HepG2 (cell line): Measurements from ENCODE around the gene FBXL2. TPM values are rescaled to one million over a fixed set of nuclear protein-coding genes. Genes with fewer than 3 reads are reported as not detected.

Experiments
- ATAC-seq: fragments of 200-7000 bp; cut with Tn5 transposase; 3 replicates; pipeline ENCODE4 v1.9.1; 2020; ENCODE audit warnings: mild to moderate bottlenecking, moderate library complexity
- BruUV-seq: library from RNA; stranded (reverse); fragments of 400-500 nt; replicated peaks from 2 replicates; lab custom pipeline; 2021; lab: Mats Ljungman, UMichigan
- CTCF ChIA-PET: fragments of 300-600 bp; formaldehyde crosslinking; extraction: SDS; loops from one replicate; lab custom pipeline; 2021; ENCODE audit warnings: low total read pairs, inconsistent platforms, low intra/inter-chr PET ratio; lab: Yijun Ruan, JAX
- POLR2A ChIA-PET: fragments of 350-600 bp; sonication (Branson Sonifier 250); formaldehyde crosslinking; loops from one replicate; lab custom pipeline; 2020; ENCODE audit warnings: antibody characterized with exemption, inconsistent platforms; lab: Yijun Ruan, JAX
- DNase-seq: peaks from one replicate; pipeline ENCODE4 v3.0.0-alpha.2; 2015; ENCODE audit warnings: low spot score
- FAIRE-seq: peaks from 3 replicates; lab custom pipeline; 2011; peaks lifted over from hg19 to GRCh38; lab: Jason Lieb, UNC
- H2AFZ ChIP-seq: one replicate; pipeline ENCODE4 v1.6.1; 2011; ENCODE audit warnings: low read length, inconsistent platforms
- H3K27ac ChIP-seq: fragments of 300-600 bp; 3 replicates; pipeline ENCODE4 v1.8.0; 2011; ENCODE audit warnings: mixed run types, mild to moderate bottlenecking, mixed read lengths, low read length, inconsistent platforms; ENCODE audit not compliant: insufficient read depth; ENCODE audit errors: extremely low read length
- H3K27me3 ChIP-seq, 2 experiments: fragments of 200-600 bp in 1 of 2; 2 replicates in 1 of 2; 3 replicates in 1 of 2; pipeline versions ENCODE4 v1.6.0 to v1.8.0; 2011; ENCODE audit warnings: low read length in 2 of 2, mild to moderate bottlenecking in 2 of 2, moderate library complexity in 2 of 2, inconsistent platforms in 1 of 2; ENCODE audit not compliant: insufficient read depth in 2 of 2, control insufficient read depth in 1 of 2
- H3K36me3 ChIP-seq, 2 experiments: fragments of 200-600 bp in 1 of 2; replicated peaks in 1 of 2; 2 replicates in 1 of 2; 3 replicates in 1 of 2; pipeline versions ENCODE4 v1.5.1 to v1.8.0; 2011; ENCODE audit warnings: low read length in 2 of 2, inconsistent platforms in 1 of 2; ENCODE audit not compliant: insufficient read depth in 2 of 2, control insufficient read depth in 1 of 2
- H3K4me1 ChIP-seq: 2 replicates; pipeline ENCODE4 v1.5.1; 2012; ENCODE audit warnings: low read length, inconsistent platforms; ENCODE audit not compliant: insufficient read depth
- H3K4me2 ChIP-seq: 2 replicates; pipeline ENCODE4 v1.6.0; 2011; ENCODE audit warnings: low read depth, low read length, inconsistent platforms
- H3K4me3 ChIP-seq, 3 experiments: fragments of 200-600 bp in 1 of 3; sonication (generic), shearing (Covaris generic) in 1 of 3; replicated peaks in 1 of 3; 2 replicates each; pipeline ENCODE4 v1.5.1; 2011 to 2016; ENCODE audit warnings: low read length in 3 of 3, inconsistent platforms in 2 of 3, low read depth in 2 of 3, mild to moderate bottlenecking in 2 of 3, control low read depth in 1 of 3, mixed read lengths in 1 of 3; ENCODE audit not compliant: insufficient read depth in 1 of 3
- H3K79me2 ChIP-seq: one replicate; pipeline ENCODE4 v1.6.1; 2011; ENCODE audit warnings: low read length, inconsistent platforms; ENCODE audit not compliant: insufficient read depth
- H3K9ac ChIP-seq: 2 replicates; pipeline ENCODE4 v1.6.0; 2011; ENCODE audit warnings: mild to moderate bottlenecking, low read depth, low read length, inconsistent platforms; ENCODE audit not compliant: insufficient read depth
- H3K9me3 ChIP-seq: 2 replicates; pipeline ENCODE4 v1.5.1; 2012; ENCODE audit warnings: mild to moderate bottlenecking, low read length
- H4K20me1 ChIP-seq: 2 replicates; pipeline ENCODE4 v1.6.0; 2011; ENCODE audit warnings: inconsistent platforms, mild to moderate bottlenecking, low read length, moderate library complexity; ENCODE audit not compliant: insufficient read depth
- BRCA1 ChIP-seq: sonication (generic); formaldehyde crosslinking; IDR thresholded peaks from 2 replicates; pipeline ENCODE4 v1.4.0; 2020; ENCODE audit warnings: missing genetic modification reagents
- KAT7 ChIP-seq: IDR thresholded peaks from 2 replicates; pipeline ENCODE4 v1.6.1; 2018; ENCODE audit warnings: borderline replicate concordance, missing compliant biosample characterization
- MED1 ChIP-seq: sonication (generic); formaldehyde crosslinking; IDR thresholded peaks from 2 replicates; pipeline ENCODE4 v1.4.0; 2020; ENCODE audit warnings: missing genetic modification reagents
- NAIF1 ChIP-seq: sonication (generic); formaldehyde crosslinking; IDR thresholded peaks from 2 replicates; pipeline ENCODE4 v1.5.0; 2020; ENCODE audit warnings: mild to moderate bottlenecking, missing genetic modification reagents, borderline replicate concordance
- PHF5A ChIP-seq: IDR thresholded peaks from one replicate; pipeline ENCODE4 v1.6.1; 2018; ENCODE audit warnings: low read depth, missing genetic modification reagents; ENCODE audit not compliant: unreplicated experiment
- RARA ChIP-seq: IDR thresholded peaks from 2 replicates; pipeline ENCODE4 v1.6.1; 2016; ENCODE audit warnings: missing genetic modification reagents, missing compliant biosample characterization
- SIX1 ChIP-seq: sonication (generic); formaldehyde crosslinking; IDR thresholded peaks from 2 replicates; pipeline ENCODE4 v1.4.0; 2020; ENCODE audit warnings: missing genetic modification reagents, borderline replicate concordance
- STAT5B ChIP-seq: sonication (generic); formaldehyde crosslinking; IDR thresholded peaks from 2 replicates; pipeline ENCODE4 v1.4.0; 2020; ENCODE audit warnings: missing genetic modification reagents
- TMF1 ChIP-seq: sonication (generic); formaldehyde crosslinking; IDR thresholded peaks from 2 replicates; pipeline ENCODE4 v1.8.1; 2022; ENCODE audit warnings: low read depth, missing genetic modification reagents
- ZBTB20 ChIP-seq: sonication (generic); formaldehyde crosslinking; IDR thresholded peaks from 2 replicates; pipeline ENCODE4 v1.8.1; 2023; ENCODE audit warnings: missing genetic modification reagents, low read depth, mild to moderate bottlenecking, borderline replicate concordance
- ZBTB7B ChIP-seq: sonication (generic); formaldehyde crosslinking; IDR thresholded peaks from 2 replicates; pipeline ENCODE4 v1.4.0; 2020; ENCODE audit warnings: missing genetic modification reagents
- ZNF430 ChIP-seq: sonication (generic); formaldehyde crosslinking; IDR thresholded peaks from 2 replicates; pipeline ENCODE4 v1.9.0; 2021; ENCODE audit warnings: mild to moderate bottlenecking, missing genetic modification reagents
- ZNF446 ChIP-seq: sonication (generic); formaldehyde crosslinking; IDR thresholded peaks from 2 replicates; pipeline ENCODE4 v1.5.0; 2020; ENCODE audit warnings: mild to moderate bottlenecking, missing genetic modification reagents
- ZNF652 ChIP-seq: IDR thresholded peaks from 2 replicates; pipeline ENCODE4 v1.6.1; 2016; ENCODE audit warnings: low read depth, borderline replicate concordance
- ZNF75D ChIP-seq: sonication (generic); formaldehyde crosslinking; IDR thresholded peaks from 2 replicates; pipeline ENCODE4 v1.8.1; 2023; ENCODE audit warnings: missing genetic modification reagents, mild to moderate bottlenecking, borderline replicate concordance
- WGBS: methylation state at CpG from one replicate; pipeline ENCODE4 v1.1.6; 2017; ENCODE audit warnings: low lambda C conversion rate; 5-methylcytosine and 5-hydroxymethylcytosine counted together
- in situ Hi-C: cut with HindIII; loops from 2 replicates; pipeline ENCODE4 v1.10.0; 2017; ENCODE audit warnings: low pct_unique_long_range_greater_than_20kb; ENCODE audit not compliant: extremely low pct_ligation_motif_present
- intact Hi-C: fragments of 100-400 bp; cut with micrococcal nuclease; formaldehyde crosslinking; loops from one replicate; pipeline ENCODE4 v1.10.0; 2022; ENCODE audit not compliant: unreplicated experiment
- polyA plus RNA-seq, 8 experiments: library from polyadenylated mRNA; depleted of rRNA in 3 of 8; stranded (reverse) in 7 of 8; unstranded in 1 of 8; fragments of >200 nt; fragmentation: Illumina TruSeq in 4 of 8; extraction: Trizol in 4 of 8; gene quantifications; 2 replicates each; pipeline versions ENCODE4 v1.2.1 to v1.2.3, GENCODE V29; 2011 to 2016; ENCODE audit warnings: low read depth in 4 of 8, missing spikeins in 1 of 8, mixed read lengths in 1 of 8; ENCODE audit not compliant: insufficient read depth in 1 of 8
- total RNA-seq, 5 experiments: library from RNA; depleted of rRNA; stranded (reverse); fragments of >200 nt; fragmentation: Illumina TruSeq; extraction: Trizol; gene quantifications; 2 replicates each; pipeline ENCODE4 v1.2.3, GENCODE V29; 2016; ENCODE audit warnings: low read depth in 1 of 5
- TF ChIP-seq, protein P1 (sequence below), 2 experiments: fragments of 450-650 bp in 1 of 2; sonication (generic) in 1 of 2; formaldehyde crosslinking; IDR thresholded peaks; 2 replicates each; pipeline versions ENCODE4 v1.5.0 to v1.8.0; 2020 to 2022; ENCODE audit warnings: mild to moderate bottlenecking in 1 of 2, missing genetic modification reagents in 1 of 2
- TF ChIP-seq, protein P2 (sequence below): sonication (generic); formaldehyde crosslinking; IDR thresholded peaks from 2 replicates; pipeline ENCODE4 v1.4.0; 2020; ENCODE audit warnings: missing genetic modification reagents

Gene FBXL2
- total and polyA plus RNA-seq, 2 of the 13 experiments (the other 11 are each of a cell fraction or from before 2014, with no cell fraction given): 1.8 to 5.0 TPM

DNA sequence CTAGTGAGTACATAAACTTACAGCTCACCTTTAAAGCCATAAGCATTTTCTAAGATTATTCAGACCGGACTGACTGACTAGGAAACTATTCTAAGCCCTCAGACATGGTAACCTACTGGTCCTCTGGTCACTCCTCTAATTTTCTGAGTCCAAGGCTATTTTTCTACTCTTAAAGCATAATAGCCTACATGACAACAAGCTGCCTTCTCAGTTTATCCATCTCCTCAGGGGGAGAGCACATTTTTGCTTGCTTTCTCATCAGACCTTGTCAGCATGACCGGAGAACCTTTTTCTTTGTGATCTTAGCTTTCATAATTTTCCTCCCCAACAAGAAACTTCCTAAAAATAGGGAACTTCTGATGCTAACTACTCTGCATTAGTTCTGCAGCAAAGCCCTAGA is 124.5 kb downstream of the FBXL2 start:
- no peak overlapping the region for H3K4me2 ChIP-seq
- no peak overlapping the region for H3K9ac ChIP-seq
- H3K9me3 ChIP-seq: no peaks in the 10 kb centered on the region
- DNase-seq (no peak), ATAC-seq (no peak), FAIRE-seq (no peak)
- intact Hi-C loops: no loop called here
- no peaks in the 10 kb centered on the region for H3K4me1 ChIP-seq
- in situ Hi-C loops: no loop called here
- 100% methylated on average over 2 of the region's 2 CpGs for WGBS
- TF ChIP-seq ZNF430 (CRISPR knock-in tag): no peak
- TF ChIP-seq TMF1 (CRISPR knock-in tag): no peak
- TF ChIP-seq KAT7 (CRISPR knock-in tag): no peak
- TF ChIP-seq BRCA1 (CRISPR knock-in tag): no peak
- TF ChIP-seq STAT5B: no peak
- TF ChIP-seq, protein P1, sequence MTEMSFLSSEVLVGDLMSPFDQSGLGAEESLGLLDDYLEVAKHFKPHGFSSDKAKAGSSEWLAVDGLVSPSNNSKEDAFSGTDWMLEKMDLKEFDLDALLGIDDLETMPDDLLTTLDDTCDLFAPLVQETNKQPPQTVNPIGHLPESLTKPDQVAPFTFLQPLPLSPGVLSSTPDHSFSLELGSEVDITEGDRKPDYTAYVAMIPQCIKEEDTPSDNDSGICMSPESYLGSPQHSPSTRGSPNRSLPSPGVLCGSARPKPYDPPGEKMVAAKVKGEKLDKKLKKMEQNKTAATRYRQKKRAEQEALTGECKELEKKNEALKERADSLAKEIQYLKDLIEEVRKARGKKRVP (CRISPR knock-in tag; IDR thresholded peaks at IDR 0.05): no peak
- no peak for TF ChIP-seq ZNF446 (CRISPR knock-in tag)
- TF ChIP-seq ZNF75D (CRISPR knock-in tag): no peak
- no peak for TF ChIP-seq MED1 (CRISPR knock-in tag)
- TF ChIP-seq ZNF652 (CRISPR knock-in tag): no peak
- TF ChIP-seq, protein P2, sequence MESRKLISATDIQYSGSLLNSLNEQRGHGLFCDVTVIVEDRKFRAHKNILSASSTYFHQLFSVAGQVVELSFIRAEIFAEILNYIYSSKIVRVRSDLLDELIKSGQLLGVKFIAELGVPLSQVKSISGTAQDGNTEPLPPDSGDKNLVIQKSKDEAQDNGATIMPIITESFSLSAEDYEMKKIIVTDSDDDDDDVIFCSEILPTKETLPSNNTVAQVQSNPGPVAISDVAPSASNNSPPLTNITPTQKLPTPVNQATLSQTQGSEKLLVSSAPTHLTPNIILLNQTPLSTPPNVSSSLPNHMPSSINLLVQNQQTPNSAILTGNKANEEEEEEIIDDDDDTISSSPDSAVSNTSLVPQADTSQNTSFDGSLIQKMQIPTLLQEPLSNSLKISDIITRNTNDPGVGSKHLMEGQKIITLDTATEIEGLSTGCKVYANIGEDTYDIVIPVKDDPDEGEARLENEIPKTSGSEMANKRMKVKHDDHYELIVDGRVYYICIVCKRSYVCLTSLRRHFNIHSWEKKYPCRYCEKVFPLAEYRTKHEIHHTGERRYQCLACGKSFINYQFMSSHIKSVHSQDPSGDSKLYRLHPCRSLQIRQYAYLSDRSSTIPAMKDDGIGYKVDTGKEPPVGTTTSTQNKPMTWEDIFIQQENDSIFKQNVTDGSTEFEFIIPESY: no peak
- no peak for TF ChIP-seq PHF5A (CRISPR knock-in tag)
- TF ChIP-seq SIX1 (CRISPR knock-in tag): no peak
- no peak for TF ChIP-seq NAIF1 (CRISPR knock-in tag)
- no peak for TF ChIP-seq ZBTB20 (CRISPR knock-in tag)
- TF ChIP-seq ZBTB7B (CRISPR knock-in tag): no peak
- TF ChIP-seq RARA (CRISPR knock-in tag): no peak
- BruUV-seq: no TSS peak
- no peaks in the 10 kb centered on the region for H3K27me3 ChIP-seq
- no peak overlapping the region for H2AFZ ChIP-seq
- CTCF ChIA-PET: no interaction called here
- no peak overlapping the region for H3K27ac ChIP-seq
- H4K20me1 ChIP-seq: no peaks in the 10 kb centered on the region
- no peak overlapping the region for H3K4me3 ChIP-seq
- POLR2A ChIA-PET: no interaction called here
- H3K36me3 ChIP-seq: peaks cover 20 to 90% of the 10 kb centered on the region in 2 experiments
- no peaks in the 10 kb centered on the region for H3K79me2 ChIP-seq
